Spleen (tissue), 11 donors: ENCODE measurements around the gene GRIP1. TPM values are rescaled to one million over a fixed set of nuclear protein-coding genes. Genes with fewer than 3 reads are reported as not detected.

Experiments
- DNase-seq: peaks from one replicate; pipeline ENCODE4 v3.0.0-alpha.2; 2020
- H3K27ac ChIP-seq, 8 donors: fragments of 200-600 bp; sonication (generic) in 7 of 8; 1 replicate in 4 of 8; 2 replicates in 4 of 8; pipeline versions ENCODE4 v1.5.0 to v1.8.0; 2016 to 2021; ENCODE audit warnings: inconsistent platforms in 4 of 8, mild to moderate bottlenecking in 4 of 8, moderate library complexity in 1 of 8
- H3K27me3 ChIP-seq, 7 donors: fragments of 200-600 bp; sonication (generic) in 6 of 7; replicated peaks in 1 of 7; 1 replicate in 4 of 7; 2 replicates in 3 of 7; pipeline versions ENCODE4 v1.5.0 to v1.8.0; 2016 to 2021; ENCODE audit warnings: inconsistent platforms in 3 of 7, mild to moderate bottlenecking in 1 of 7
- H3K36me3 ChIP-seq, 6 donors: fragments of 200-600 bp; sonication (generic) in 5 of 6; 1 replicate in 4 of 6; 2 replicates in 2 of 6; pipeline versions ENCODE4 v1.5.0 to v1.8.0; 2016 to 2021; ENCODE audit warnings: inconsistent platforms in 2 of 6
- H3K4me1 ChIP-seq, 6 donors: fragments of 200-600 bp; sonication (generic) in 5 of 6; 1 replicate in 3 of 6; 2 replicates in 3 of 6; pipeline versions ENCODE4 v1.5.0 to v1.8.0; 2016 to 2021; ENCODE audit warnings: inconsistent platforms in 3 of 6
- H3K4me3 ChIP-seq, 8 donors: fragments of 200-600 bp; sonication (generic) in 7 of 8; 1 replicate in 4 of 8; 2 replicates in 4 of 8; pipeline versions ENCODE4 v1.5.0 to v1.8.0; 2016 to 2021; ENCODE audit warnings: inconsistent platforms in 4 of 8, mild to moderate bottlenecking in 4 of 8, moderate library complexity in 2 of 8
- H3K9me3 ChIP-seq, 8 donors: fragments of 200-600 bp; sonication (generic) in 7 of 8; 1 replicate in 4 of 8; 2 replicates in 4 of 8; pipeline versions ENCODE4 v1.5.0 to v1.8.0; 2016 to 2021; ENCODE audit warnings: inconsistent platforms in 4 of 8
- POLR2A ChIP-seq, 3 donors: fragments of 450-650 bp; IDR thresholded peaks; one replicate each; pipeline ENCODE4 v1.5.1; 2017; ENCODE audit warnings: antibody characterized with exemption in 3 of 3, mild to moderate bottlenecking in 1 of 3
- POLR2AphosphoS5 ChIP-seq, 3 donors: sonication (generic); formaldehyde crosslinking; IDR thresholded peaks; one replicate each; pipeline ENCODE4 v1.5.1; 2017; ENCODE audit warnings: antibody characterized with exemption in 3 of 3
- WGBS, 5 donors: extraction: QIAGEN DNeasy Blood & Tissue Kit in 3 of 5; methylation state at CpG; one replicate each; pipeline versions ENCODE4 v1.1.5 to v1.1.7; 2013 to 2018; 5-methylcytosine and 5-hydroxymethylcytosine counted together
- intact Hi-C: fragments of 100-400 bp; cut with DNase I; formaldehyde crosslinking; loops from one replicate; pipeline ENCODE4 v1.15.0; 2023; ENCODE audit warnings: low total_unique reads
- polyA plus RNA-seq, 3 donors: library from polyadenylated mRNA; stranded (reverse); fragments of 200-250 nt; gene quantifications; one replicate each; pipeline ENCODE4 v1.2.1, GENCODE V29; 2013
- total RNA-seq, 7 donors: library from RNA; depleted of rRNA in 3 of 7; stranded (reverse); fragments of >200 nt in 3 of 7; fragmentation: NEBNext Ultra II Directional in 4 of 7; extraction: Animal tissue kit (Norgen Biotek cat#: 25700) in 4 of 7; gene quantifications; one replicate each; pipeline versions ENCODE4 v1.1.0 to v1.2.1, GENCODE V29; 2016 to 2021
- TF ChIP-seq, protein P1 (sequence below), 11 experiments: fragments of 200-600 bp in 7 of 11; fragments of 450-650 bp in 4 of 11; sonication (generic) in 4 of 11; IDR thresholded peaks in 8 of 11; conservative IDR thresholded peaks in 3 of 11; 1 replicate in 7 of 11; 2 replicates in 4 of 11; pipeline versions ENCODE4 v1.4.0 to v1.8.0; 2016 to 2021; ENCODE audit warnings: antibody characterized with exemption in 11 of 11, inconsistent platforms in 4 of 11, mild to moderate bottlenecking in 1 of 11
- donor health status: healthy with polysubstance abuse.
- donor health status: DM: no; HTN: no; CAD: no; lungs with moderate emphysema.
- donor health status: DM: no; HTN: no; CAD: no.
- donor health status: Bipolar disorder and iron deficiency.
- donor health status: healthy.
- donor health status: DM: no; HTN: no; CAD: no.
- donor health status: DM: yes; HTN: yes; CAD: no.

Gene GRIP1
- total and polyA plus RNA-seq, 10 donors: 0.35 to 15.2 (median 4.8) TPM

DNA sequence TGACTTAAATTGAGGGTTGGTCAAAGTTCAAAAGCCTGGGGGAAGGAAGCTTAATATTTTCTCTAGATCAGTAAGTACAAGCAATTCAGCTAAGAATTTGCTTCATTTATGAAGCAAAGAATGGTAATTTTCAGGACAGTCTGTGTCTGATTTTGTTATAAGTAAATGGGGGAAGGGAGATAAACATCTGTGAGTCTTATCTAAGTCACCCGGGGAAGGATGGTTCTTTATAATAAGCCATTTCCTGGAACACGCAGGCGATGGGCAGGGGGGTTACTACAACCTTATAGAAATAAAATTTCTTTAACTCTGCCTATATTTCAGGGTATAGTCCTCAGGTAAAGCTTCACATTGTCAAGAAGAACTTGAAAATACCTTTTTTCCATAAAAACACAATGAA, 333.7 kb downstream of the GRIP1 start:
- H3K36me3 ChIP-seq: peaks cover 0 to 97% (median 31%) of the 10 kb centered on the region in 6 donors
- H3K4me3 ChIP-seq: no peak overlapping the region
- H3K27me3 ChIP-seq: no peaks in the 10 kb centered on the region
- no peaks in the 10 kb centered on the region for H3K4me1 ChIP-seq
- intact Hi-C loops: no loop called here
- H3K9me3 ChIP-seq: peaks cover 0 to 30% (median 24%) of the 10 kb centered on the region in 8 donors
- TF ChIP-seq, protein P1, sequence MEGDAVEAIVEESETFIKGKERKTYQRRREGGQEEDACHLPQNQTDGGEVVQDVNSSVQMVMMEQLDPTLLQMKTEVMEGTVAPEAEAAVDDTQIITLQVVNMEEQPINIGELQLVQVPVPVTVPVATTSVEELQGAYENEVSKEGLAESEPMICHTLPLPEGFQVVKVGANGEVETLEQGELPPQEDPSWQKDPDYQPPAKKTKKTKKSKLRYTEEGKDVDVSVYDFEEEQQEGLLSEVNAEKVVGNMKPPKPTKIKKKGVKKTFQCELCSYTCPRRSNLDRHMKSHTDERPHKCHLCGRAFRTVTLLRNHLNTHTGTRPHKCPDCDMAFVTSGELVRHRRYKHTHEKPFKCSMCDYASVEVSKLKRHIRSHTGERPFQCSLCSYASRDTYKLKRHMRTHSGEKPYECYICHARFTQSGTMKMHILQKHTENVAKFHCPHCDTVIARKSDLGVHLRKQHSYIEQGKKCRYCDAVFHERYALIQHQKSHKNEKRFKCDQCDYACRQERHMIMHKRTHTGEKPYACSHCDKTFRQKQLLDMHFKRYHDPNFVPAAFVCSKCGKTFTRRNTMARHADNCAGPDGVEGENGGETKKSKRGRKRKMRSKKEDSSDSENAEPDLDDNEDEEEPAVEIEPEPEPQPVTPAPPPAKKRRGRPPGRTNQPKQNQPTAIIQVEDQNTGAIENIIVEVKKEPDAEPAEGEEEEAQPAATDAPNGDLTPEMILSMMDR (IDR thresholded peaks at IDR 0.05 in 8 of 11, conservative IDR thresholded peaks at IDR 0.05 in 3 of 11): no peak
- TF ChIP-seq POLR2AphosphoS5 (IDR thresholded peaks at IDR 0.05) (no peak), POLR2A (IDR thresholded peaks at IDR 0.05) (no peak)
- no peak for DNase-seq
- 46 to 59% (median 50%) methylated on average over 3 of the region's 3 CpGs for WGBS, 5 donors
- H3K27ac ChIP-seq: no peak overlapping the region

DNA sequence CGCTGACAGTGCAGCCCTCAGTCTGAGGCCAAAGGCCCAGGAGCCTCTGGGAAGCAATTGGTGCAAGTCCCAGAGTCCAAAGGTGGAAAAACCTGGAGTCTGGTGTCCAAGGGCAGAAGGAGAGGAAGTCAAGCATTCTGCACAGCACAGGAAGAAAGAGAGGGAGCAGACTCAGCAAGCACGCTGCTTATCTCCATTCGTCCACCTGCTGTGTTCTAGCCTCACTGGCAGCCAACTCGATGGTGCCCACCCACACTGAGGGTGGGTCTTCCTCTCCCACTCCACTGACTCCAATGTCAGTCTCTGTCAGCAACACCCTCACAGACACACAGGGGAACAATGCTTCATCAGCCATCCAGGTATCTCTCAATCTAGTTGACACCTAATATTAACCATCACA, 337.8 kb downstream of the GRIP1 start:
- no peaks in the 10 kb centered on the region for H3K4me1 ChIP-seq
- intact Hi-C loops: no loop called here
- WGBS, 5 donors: 88 to 97% (median 95%) methylated on average over 4 of the region's 4 CpGs
- H3K9me3 ChIP-seq: peaks cover 0 to 40% (median 35%) of the 10 kb centered on the region in 8 donors
- peaks cover 0 to 99% (median 51%) of the 10 kb centered on the region in 6 donors for H3K36me3 ChIP-seq
- no peak overlapping the region for H3K27ac ChIP-seq
- no peak for DNase-seq
- H3K4me3 ChIP-seq: no peak overlapping the region
- TF ChIP-seq POLR2AphosphoS5 (IDR thresholded peaks at IDR 0.05): no peak
- TF ChIP-seq, protein P1 (IDR thresholded peaks at IDR 0.05 in 8 of 11, conservative IDR thresholded peaks at IDR 0.05 in 3 of 11): no peak
- no peak for TF ChIP-seq POLR2A (IDR thresholded peaks at IDR 0.05)
- H3K27me3 ChIP-seq: no peaks in the 10 kb centered on the region

DNA sequence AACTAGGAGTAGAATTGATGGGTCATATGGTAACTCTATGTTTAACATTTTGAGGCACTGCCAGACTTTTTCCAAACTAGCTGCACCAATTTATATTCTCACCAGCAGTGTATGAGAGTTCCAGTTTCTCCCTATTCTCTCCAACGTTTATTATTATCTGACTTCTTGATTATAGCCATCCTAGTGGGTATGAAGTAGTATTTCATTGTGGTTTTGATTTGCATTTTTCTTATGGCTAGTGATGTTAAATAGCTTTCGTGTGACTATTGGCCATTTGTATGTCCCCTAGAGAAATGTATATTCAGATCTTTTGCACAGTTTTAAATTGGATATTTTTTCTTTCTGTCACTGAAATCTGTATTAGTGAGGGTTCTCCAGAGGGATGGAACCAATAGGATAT, 338.7 kb downstream of the GRIP1 start:
- TF ChIP-seq POLR2AphosphoS5 (IDR thresholded peaks at IDR 0.05) (no peak), POLR2A (IDR thresholded peaks at IDR 0.05) (no peak)
- TF ChIP-seq, protein P1 (IDR thresholded peaks at IDR 0.05 in 8 of 11, conservative IDR thresholded peaks at IDR 0.05 in 3 of 11): no peak
- intact Hi-C loops: no loop called here
- H3K36me3 ChIP-seq: peaks cover 0 to 98% (median 51%) of the 10 kb centered on the region in 6 donors
- H3K27me3 ChIP-seq: no peaks in the 10 kb centered on the region
- H3K9me3 ChIP-seq: peaks cover 0 to 40% (median 35%) of the 10 kb centered on the region in 8 donors
- H3K4me3 ChIP-seq: no peak overlapping the region
- WGBS, 5 donors: 90 to 97% (median 96%) methylated on average over 2 of the region's 2 CpGs
- no peak overlapping the region for H3K27ac ChIP-seq
- no peak for DNase-seq
- no peaks in the 10 kb centered on the region for H3K4me1 ChIP-seq

DNA sequence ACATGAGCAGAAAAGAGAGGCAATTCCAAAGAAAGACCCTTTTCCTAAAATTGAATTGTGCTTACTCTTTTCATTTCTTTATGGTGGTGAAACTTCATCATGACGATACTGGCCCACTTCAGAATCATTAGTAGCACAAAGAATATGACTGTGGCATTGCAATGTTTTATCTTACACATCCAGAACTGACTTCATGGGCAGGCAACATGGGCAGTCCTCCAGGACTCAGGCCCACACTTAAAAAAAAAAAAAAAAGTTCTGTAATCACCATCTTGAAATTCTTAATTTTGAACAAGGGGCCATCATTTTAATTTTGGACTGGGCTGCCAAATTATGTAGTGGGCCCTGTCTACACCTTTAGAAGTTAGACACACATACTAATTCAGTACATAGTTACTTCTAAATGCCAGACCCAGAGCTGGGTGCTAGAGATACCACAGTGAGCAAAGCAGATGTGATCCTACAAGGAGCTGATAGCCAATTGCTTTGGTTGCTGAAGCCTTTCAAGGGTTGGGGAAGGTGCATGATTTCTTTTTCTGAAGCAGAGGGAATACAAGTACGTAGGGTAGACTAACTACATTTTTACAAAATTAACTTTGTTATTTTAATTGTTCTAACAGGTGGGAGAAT, 341.4 kb downstream of the GRIP1 start:
- Histone ChIP-seq H3K36me3 (peaks cover 0 to 83% (median 50%) of the 10 kb centered on the region in 6 donors), H3K27ac (no peak overlapping the region), H3K27me3 (no peaks in the 10 kb centered on the region), H3K9me3 (peaks cover 0 to 35% (median 29%) of the 10 kb centered on the region in 8 donors), H3K4me1 (no peaks in the 10 kb centered on the region), H3K4me3 (no peak overlapping the region)
- DNase-seq: no peak
- intact Hi-C loops: no loop called here
- 92 to 98% (median 95%) methylated on average over 2 of the region's 2 CpGs for WGBS, 5 donors
- TF ChIP-seq POLR2A (IDR thresholded peaks at IDR 0.05): no peak
- TF ChIP-seq POLR2AphosphoS5 (IDR thresholded peaks at IDR 0.05): no peak
- TF ChIP-seq, protein P1 (IDR thresholded peaks at IDR 0.05 in 8 of 11, conservative IDR thresholded peaks at IDR 0.05 in 3 of 11): no peak
